Astrocyte of the cerebellum (primary cell): ENCODE data around the gene SCGB1D4.

Source experiments
- DNase-seq: peaks from one replicate; pipeline ENCODE4 v3.0.0-alpha.2; 2011; ENCODE audit warnings: low read depth
- H3K4me3 ChIP-seq: 2 replicates; pipeline ENCODE4 v1.5.1; 2011; ENCODE audit warnings: mild to moderate bottlenecking, low read depth, low read length, moderate library complexity
- in situ Hi-C: cut with HindIII; loops from 2 replicates; pipeline ENCODE4 v1.10.0; 2017; ENCODE audit warnings: low sequenced_read_pairs
- TF ChIP-seq, protein P1 (sequence below): IDR thresholded peaks from 2 replicates; pipeline ENCODE4 v1.5.1; 2012; ENCODE audit warnings: low read length, low read depth, moderate library complexity, mild to moderate bottlenecking; ENCODE audit errors: missing control alignments

SCGB1D4 gene

GRCh38 chr11:62315431-62315830, 16.6 kb upstream of the SCGB1D4 start:
- H3K4me3 ChIP-seq, result no peak overlapping the region
- no peak for DNase-seq
- in situ Hi-C loops, result no loop called here
- TF ChIP-seq, protein P1, sequence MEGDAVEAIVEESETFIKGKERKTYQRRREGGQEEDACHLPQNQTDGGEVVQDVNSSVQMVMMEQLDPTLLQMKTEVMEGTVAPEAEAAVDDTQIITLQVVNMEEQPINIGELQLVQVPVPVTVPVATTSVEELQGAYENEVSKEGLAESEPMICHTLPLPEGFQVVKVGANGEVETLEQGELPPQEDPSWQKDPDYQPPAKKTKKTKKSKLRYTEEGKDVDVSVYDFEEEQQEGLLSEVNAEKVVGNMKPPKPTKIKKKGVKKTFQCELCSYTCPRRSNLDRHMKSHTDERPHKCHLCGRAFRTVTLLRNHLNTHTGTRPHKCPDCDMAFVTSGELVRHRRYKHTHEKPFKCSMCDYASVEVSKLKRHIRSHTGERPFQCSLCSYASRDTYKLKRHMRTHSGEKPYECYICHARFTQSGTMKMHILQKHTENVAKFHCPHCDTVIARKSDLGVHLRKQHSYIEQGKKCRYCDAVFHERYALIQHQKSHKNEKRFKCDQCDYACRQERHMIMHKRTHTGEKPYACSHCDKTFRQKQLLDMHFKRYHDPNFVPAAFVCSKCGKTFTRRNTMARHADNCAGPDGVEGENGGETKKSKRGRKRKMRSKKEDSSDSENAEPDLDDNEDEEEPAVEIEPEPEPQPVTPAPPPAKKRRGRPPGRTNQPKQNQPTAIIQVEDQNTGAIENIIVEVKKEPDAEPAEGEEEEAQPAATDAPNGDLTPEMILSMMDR, result no peak

GRCh38 chr11:62309991-62310390, 11.1 kb upstream of the SCGB1D4 start:
- DNase-seq, result no peak
- in situ Hi-C loops, result no loop called here
- H3K4me3 ChIP-seq, result no peak overlapping the region
- TF ChIP-seq, protein P1, result no peak

- no peak overlapping the region for H3K4me3 ChIP-seq
- in situ Hi-C loops, result no loop called here
- DNase-seq, result no peak
- TF ChIP-seq, protein P1, result no peak
Observed at GRCh38 chr11:62307950-62308349, 9.1 kb upstream of the SCGB1D4 start.

DNA sequence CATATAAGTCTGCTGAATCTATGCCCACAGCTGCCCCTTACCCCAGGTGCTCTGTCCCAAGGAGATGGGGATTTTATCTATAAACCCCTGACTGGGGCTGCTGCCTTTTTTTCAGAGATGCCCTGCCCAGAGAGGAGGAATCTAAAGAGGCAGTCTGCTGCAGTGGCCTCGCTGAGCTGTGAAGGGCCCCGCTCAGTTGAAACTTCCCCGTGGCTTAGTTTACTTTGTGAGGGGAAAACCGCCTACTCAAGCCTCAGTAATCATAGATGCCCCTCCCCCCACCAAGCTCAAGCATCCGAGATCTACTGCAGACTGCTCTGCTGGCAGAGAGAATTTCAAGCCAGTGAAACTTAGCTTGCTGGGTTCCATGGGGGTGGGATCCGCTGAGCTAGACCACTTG, 7.4 kb upstream of the SCGB1D4 start:
- in situ Hi-C loops, result no loop called here
- TF ChIP-seq, protein P1, result no peak
- no peak for DNase-seq
- H3K4me3 ChIP-seq, result no peak overlapping the region

DNA sequence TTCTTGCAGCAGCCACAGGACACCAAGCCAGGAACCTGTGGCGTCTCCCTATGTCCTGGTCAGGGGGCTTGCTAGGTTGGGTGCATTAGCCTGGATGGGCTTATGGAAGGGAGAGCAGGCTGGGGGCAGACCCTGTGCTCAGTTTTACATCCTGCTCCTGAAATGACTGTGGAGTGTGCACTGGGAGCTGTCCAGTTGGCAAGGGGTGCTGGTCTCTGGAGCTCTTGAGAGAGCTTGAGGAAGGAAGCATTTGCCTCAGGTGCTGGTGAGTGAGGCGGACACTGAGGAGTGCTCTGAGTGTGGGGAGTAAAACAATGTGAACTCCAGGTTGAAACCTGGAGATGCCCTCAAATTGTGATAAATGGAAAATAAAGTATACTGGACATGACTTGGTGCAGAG, 3.4 kb downstream of the SCGB1D4 start:
- DNase-seq, result peak; percentile 6
- TF ChIP-seq, protein P1, result no peak
- in situ Hi-C loops, result no loop called here
- H3K4me3 ChIP-seq, result no peak overlapping the region

DNA sequence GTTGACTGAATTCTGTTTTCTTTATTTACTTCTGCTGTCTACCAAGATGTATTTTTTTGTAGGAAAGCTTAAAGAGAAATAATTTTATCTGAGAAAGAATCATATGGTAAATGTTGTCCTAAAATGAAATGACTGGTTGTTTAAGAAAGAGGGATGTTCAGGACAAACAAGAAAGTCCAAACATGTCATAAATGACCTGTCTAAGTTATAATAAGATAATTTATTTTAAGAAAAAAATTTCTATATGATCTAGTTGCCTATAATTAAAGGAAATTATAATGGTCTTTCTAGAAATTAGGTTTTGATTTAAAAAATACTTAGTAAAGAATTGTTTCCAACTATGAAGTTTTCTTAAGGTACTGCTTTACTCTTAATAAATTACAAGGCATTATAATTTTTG, 18.4 kb downstream of the SCGB1D4 start:
- no peak for DNase-seq
- TF ChIP-seq, protein P1, result no peak
- in situ Hi-C loops, result no loop called here
- no peak overlapping the region for H3K4me3 ChIP-seq

GRCh38 chr11:62273789-62274275, 25.0 kb downstream of the SCGB1D4 start:
- no peak for DNase-seq
- H3K4me3 ChIP-seq, result no peak overlapping the region
- TF ChIP-seq, protein P1, result no peak
- in situ Hi-C loops, result loop anchor here (5.0 kb wide), 1 partner anchor 48 kb away; no protein-coding TSS in a partner anchor
